HG03095 (cell line): ENCODE measurements around the gene CYTH1.

Experiments
- ATAC-seq: cut with Tn5 transposase; IDR thresholded peaks from one replicate; pipeline ENCODE4 v1.9.1; 2021; ENCODE audit warnings: moderate library complexity; ENCODE audit not compliant: unreplicated experiment

Gene CYTH1

DNA sequence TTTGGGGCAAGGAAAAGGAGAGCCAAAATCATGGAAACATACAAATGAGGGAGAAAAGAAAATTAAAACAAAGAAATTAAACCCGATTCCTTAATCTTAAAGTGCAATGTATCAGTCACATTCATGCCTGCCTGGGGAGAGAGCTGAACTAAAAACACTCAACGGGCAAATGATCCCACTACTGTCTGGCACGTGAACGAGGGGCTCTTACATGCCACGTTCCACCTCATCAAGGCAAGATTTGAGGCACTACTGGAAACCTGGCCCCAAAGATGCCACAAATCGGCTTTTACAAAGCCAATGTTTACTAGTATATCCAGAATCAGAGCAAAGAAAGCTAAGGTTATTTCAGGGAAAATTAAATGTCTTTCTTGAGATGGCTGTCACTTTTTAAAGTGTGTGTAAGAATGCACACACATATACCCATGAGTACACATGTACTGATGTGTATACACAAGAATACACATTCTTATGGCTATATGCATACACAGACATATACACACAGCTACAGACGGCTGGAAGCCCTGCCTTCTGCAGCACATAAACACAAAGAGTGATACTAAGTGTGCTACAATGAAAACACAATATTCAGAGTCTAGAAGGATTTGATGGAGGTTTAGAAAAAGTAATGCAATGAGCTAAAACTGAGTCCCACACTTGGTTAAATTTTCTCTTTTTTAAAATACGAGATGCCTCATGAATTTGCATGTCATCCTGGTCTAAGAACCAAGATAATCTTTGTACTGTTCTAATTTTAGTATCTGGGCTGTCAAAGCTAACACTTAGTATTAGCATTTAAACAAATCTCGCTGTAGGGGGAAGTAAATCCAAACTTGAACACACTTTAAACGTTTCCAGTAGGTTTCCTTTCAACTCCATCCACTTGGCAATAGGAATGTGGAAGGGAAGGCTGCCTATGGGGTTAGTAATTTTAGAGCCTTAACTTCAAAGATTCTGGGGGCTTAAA is 85.8 kb downstream of the CYTH1 start:
- no peak for ATAC-seq

DNA sequence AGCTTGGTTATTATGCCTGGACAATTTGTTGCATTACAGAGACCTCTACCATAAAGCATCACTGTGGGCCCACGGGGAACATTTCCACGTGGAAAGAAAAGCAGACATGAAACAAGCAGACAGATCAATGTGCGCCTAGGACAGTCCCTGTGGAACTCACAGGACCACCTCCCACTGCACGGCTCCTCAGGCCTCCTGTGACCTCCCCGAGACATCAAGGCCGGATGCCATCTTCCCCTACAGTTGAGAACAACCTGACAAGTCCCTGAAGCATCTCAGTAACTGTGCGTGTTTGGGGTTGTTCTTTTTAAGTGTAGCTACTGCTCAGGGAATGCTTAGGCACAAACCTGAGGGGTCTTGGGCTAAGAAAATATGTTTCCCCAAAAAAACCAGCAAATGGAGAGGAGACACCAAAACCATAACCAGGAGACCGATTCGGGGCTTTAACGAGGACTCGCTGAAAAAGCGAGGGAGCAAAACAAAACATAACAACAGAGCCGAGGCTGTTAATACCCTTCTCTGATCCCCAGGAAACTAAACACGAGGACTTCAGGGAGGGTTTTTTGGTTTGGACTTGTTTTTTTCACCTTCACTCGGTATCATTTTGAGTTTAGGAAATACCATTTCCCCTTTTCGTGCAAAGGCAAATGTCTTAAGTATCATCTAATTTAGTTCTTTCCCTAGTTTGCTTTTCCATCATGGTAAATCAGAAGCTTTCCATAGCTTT is 87.1 kb downstream of the CYTH1 start:
- no peak for ATAC-seq

DNA sequence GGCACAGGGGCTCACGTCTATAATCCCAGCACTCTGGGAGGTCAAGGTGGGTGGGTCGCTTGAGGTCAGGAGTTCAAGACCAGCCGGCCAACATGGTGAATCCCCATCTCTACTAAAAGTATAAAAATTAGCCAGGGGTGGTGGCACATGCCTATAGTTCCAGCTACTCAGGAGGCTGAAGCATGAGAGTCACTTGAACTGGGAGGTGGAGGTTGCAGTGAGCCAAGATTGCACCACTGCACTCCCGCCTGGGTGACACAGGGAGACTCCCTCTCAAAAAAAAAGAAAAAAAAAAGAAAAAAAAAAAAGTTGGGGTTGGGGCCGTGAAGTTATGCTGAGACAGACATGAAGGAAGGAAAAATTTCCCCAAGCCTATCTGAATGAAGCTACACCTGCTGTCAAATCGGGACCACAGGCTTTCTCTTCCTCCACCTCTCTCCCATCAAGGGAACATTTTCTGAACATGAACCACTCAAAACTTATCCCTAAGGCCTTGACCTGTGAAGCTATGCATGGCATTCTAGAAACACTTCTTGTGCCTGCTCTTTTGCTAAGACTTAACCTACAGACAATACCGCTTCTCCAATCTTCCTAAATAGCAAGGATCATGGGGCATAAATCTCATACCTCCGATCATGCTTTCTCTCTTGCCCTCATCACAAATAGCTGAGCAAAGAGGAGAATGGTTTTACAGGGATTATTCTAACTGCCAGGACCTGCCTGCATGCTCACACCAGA is 88.6 kb downstream of the CYTH1 start:
- ATAC-seq, result no peak

DNA sequence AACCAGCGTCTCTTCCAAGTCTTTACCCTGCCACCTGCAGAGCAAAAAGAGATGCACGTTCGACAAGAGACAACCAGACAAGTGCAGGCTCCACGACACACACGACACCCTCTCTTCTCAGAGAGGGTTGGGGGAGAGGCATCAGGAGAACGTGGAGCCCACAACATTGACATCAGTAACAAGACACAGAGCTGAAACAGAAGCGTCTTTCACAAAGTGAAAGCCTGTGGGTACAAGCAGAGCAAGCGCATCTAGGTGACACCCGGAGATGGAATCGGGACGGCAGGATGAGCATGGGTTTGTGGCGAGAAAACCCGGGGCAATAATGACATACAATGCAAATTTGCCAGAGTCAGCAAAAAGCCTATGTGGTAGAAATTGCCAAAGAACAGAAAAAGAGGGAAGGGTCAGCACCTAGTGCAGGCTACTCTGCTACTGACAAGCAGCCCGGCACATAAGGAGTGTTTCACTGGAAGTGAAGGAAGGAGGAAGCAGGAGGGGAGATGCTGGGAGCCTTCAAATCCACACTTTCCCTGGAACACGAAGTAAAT is 89.5 kb downstream of the CYTH1 start:
- no peak for ATAC-seq

DNA sequence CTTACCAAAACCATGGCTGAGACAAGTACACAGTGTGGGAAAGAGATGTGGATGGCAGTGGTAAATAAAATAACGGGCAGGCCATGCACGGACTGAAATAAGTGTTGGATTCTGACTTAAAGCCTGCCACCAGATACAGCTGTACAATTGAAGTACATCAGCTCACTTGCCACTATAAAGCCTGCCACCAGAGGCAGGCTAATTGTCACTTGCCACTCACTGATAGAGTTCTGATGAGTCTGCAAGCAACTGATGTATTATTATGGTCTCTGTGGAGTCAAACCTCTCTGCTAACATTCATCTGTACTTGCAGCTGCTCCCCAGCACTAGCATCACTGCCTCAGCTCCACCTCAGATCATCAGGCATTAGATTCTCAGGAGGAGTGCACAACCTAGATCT is 93.0 kb downstream of the CYTH1 start:
- no peak for ATAC-seq

DNA sequence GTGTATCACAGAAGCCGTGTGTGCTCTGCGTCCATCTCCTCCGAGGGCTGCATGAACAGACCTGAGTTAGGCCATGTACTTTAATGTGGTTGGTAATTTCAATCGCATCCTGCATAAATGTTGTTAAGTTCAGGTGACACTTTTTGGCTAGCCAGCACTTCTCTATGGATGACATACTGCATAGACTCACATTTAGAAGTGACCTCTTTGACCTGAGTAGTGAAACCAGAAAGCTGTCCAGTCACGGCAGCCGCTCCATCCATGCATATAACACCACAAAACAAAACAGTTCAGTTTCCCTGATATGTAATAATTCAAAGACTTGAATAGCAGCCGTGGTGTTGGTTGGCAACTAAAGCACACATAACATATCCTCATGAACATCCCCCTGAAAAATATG is 94.1 kb downstream of the CYTH1 start:
- no peak for ATAC-seq

DNA sequence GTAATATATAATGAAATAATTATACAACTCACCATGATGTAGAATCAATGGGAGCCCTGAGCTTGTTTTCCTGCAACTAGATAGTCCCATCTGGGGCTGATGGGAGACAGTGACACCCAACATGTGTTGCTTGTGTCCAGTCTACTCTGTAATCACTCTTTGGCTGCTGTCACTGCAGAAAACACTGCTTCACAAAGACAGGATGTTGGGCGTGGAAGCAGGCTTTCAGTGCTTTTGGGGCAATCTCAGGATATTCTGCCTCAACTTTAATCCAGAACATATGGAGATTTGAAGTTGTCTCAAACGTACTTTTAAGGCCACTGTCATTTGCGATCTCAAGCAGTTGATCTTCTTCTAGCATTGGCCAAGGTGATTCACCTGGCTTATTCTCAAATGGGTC is 94.9 kb downstream of the CYTH1 start:
- ATAC-seq, result no peak

DNA sequence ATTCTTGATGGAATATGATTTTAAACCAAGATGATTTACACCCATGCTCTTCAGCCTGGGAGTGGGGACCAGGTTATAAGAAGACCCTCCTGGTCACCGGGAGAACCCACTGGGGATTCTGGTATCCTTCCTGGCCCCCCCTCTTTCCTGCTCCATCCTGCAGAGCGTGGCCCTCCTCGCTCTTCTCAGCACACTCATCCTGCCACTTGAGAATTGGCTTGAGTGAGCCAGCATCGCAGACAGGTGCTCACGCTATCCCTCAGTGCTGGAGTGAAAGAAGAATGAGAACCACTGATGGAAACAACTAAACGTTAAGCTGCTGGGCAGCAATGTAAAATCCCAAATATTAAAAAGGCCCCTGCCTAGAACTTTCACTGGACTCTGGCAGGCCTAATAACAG is 98.0 kb downstream of the CYTH1 start:
- ATAC-seq, result no peak

DNA sequence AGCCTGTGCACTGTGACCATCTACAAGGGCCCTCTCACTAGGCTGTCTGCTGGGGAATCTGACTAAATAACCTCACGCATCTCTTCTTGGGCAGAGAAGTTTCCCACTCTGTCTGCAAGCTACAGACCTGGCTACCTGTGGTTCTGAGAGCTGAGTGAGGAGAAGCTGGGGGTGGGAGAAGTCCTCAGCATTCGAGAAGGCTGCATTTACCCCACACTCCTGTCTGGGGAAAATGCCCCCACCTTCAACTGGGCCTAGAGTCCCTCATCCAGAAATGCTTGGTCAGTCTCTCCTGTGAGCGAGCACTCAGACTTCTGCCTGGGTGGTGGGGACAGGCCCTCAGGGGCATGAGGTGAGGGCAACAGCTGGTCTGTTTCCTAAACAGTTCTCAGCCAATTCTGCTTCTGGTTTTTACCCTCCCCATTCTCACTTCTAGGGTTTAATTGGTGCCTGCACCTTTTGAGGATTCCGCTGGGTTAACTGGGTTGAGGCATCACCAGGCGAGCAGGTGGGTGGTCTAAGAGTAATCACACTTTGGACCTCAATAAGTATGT is 98.6 kb downstream of the CYTH1 start:
- no peak for ATAC-seq

DNA sequence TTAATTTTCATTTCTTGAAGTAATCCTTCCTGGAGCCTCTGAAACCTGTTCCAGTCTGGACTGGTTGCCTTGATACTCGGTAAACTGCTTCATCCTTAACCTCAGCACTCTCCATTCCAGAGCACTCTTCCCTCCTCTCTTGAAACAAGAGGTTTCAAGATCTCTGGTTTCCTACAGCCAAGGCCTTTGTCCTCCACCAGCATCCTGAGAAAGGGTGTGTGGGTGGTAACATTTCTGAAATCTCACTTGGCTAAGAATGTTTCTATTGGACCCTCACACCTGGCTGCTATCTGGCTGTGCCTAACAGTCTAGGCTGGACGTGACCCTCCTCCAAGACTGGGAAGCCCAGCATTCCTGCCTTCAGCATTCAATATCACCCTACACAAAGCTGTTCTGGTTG is 99.7 kb downstream of the CYTH1 start:
- no peak for ATAC-seq

DNA sequence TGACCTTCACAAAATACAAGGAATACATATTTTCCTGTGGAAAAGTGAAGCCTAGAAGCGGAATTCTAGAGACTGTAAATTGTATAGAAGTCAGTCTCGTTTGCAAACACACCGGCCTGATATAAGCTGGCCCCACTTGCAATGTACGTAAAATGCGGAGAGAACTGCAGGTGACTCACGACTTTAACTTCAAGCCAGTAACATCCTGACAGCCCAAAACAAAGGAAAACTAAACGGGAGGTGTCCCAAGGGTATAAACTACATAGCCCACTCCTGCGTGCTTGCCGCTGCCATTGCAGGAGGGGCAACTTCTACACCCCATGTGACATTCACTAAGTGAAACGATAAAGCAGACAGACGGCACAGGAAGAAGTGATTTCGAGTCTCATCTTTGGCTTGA is 101.6 kb downstream of the CYTH1 start:
- ATAC-seq, result no peak

DNA sequence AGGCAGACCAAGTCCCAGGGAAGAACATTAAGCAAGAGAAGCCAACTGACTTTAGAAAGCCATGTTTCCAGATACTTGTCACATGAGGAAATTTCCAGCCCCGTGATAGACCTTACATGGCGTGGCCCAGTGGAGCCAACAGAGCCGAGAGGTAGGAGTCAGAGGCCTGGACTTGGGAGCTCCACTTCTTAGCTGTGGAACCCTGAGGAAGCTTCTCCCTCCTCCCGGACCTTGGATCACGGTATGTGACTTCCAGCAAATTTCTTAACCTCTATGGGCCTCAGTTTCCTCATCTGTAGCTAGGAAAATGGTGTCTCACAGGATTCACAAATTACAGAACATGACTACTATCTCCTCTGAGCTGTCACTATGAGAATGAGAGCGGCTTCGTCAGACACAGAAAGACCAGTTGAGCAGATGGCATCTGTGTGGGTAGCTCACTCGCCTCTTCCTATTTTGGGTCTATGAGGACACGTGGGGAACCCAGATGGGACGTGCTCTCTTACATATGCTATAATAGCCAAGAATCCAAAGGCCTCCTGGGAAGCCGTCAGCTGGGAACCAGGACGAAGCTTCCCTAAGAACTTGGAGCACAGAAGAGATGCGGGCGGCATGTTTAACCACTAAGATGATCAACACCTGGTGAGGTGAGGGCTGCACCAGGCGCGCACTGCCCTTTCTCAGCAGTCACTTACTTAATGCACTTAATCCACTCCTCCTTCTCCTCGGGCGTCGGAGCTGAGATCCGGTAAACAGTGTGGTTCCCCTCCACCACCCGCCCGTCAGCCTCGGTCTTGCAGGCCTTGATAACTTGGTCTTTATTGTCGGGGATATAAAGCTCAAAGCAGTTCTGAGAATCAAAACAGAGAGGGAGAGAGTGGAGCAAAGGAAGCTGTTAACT is 102.3 kb downstream of the CYTH1 start:
- no peak for ATAC-seq

DNA sequence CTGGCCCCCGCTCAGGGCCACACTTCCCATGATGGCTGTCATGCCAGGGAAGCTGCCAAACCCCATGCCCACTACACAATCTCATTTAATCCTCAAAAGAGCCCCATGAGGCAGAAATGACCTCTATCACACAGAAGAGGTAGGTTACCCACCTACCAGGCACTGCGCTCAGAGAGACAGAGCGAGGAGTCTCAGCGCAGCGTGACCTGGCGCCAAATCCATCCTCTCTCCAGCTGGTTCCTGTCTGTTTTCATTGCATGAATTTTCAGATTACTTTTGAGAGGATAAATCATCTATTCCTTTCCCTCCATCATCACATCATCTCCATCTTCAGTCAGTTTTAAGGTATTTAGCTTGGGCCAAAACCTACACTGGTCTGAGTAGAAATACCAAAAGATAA is 103.4 kb downstream of the CYTH1 start:
- ATAC-seq, result no peak

DNA sequence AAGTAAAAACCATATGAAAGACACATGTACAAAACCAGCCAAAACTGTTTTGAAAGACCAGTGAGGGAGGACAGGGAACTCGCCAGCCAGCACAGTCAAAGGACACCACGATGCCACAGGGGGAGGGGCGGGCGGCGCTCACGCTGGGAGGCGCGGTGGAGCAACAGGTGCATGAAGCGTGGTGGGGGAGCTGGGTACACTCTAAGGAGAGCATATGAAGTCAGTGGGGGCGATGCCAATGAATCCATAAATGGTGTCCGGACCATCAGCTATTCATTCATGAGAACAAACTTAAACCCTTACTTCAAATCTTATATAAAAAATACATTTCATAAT is 103.9 kb downstream of the CYTH1 start:
- ATAC-seq, result no peak

DNA sequence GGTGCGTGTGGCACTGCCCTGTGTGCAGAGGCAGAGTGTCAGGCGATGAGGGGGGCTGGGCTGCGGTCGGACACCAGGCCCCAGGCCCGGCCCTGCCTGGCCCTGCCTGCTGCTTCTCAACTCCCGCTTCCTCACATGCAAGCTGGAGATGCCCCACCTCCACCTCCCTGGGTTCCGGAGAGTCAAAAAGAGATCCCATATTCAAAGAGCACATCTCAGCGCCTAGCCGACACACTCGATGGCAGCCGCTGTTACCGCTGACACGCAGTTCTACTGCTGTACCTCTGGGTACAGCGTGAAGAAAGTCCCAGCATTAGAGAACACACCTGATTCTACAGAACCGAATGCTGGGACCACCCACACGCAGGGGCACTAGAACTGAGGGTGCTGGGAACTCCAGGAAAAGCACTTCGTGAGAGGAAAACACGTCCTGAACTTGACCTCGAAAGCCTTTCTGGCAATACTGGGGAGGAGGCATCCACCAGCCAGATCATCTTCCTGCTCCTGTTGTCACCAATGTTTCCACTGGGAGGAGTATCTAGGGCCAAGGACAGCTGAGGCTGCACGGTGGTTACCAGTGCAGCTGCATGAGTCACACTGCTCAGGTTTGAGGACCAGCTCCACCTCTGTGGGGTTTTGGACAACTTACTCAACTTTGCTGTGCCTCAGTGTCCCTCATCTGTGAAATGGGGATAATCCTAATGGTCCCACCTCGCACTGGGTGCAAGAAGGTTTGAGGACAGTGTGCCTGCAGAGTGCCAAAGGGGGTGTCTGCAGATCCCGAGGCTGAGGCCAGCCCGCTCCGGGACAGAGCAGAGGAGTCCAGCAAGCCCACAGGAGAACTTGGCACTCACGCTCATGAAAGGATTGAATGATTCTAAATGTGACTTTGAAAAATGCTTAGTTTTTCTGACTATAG is 104.5 kb downstream of the CYTH1 start:
- no peak for ATAC-seq

DNA sequence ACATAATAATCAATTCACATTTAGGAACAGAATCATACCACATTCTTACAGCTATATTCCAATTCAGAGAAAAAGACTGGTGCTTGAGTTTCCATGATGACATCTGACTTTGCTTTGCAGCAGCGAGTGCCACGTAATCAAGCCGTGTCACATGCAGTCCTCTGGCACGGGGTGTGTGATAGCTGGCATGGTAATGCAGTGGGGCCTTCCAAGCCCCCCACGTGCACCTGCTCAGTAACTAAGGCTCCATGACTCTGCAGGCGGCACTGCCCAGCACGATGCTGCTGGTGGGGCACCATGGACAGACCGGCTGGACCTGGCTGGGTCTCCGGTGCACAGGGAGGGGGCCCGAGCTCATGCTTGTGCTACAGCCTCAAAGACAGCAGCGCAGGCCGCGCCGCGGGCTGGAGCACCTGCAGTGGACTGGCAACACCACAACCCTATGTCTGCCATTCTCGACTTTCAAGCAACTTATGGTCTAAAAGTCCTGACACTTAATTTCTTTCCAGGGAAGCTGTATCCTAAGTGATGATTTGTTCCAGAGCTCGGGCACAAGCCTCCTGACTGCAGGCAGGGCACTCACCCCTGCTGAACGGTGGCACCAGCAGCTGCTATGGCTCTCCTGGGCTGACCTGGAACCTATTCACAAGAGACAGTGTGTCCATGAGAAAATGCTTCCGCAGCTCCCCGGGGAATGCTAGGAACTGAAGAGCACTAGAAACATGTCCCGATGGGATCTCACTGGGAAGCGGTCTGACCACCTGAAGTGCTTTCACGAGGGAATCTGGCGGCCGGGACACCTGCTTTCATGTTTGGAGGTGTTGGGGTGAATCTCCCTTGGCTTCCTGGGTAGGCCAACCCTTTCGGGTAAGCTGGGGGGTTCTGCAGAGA is 105.4 kb downstream of the CYTH1 start:
- ATAC-seq, result no peak

DNA sequence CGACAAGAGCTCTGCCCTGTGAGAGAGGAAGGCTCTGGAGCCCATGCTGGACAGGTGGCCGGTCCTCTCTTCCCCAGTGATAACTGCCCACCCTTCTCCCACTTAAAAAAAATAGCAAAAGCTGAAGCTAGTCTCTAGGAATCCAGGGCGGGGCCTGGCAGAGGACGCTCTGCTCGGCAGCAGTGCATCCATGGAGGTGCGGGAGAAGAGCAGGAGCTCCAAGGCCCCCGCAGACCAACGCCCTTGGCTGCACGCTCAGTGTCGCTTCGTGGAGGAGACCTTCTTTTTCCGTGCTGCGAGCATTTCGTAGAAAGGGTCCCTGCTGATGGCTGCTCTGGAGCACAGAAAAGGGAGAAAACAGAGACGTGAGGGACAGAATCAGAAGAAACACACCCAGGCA is 106.2 kb downstream of the CYTH1 start:
- no peak for ATAC-seq

DNA sequence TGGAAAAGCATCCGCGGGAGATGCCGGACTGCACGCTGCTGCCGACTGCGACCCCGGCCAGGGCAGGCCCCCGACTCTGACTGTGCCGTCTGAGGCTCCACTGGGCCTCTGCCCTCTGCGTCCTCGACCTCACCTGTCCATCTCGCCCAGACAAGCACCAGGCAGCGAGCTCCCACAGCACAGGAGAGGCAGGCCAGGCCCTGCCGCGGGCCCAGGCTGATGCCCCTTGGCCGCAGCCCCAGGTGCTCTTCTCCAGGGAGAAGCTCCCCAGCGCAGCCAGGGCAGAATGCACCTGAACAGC is 106.8 kb downstream of the CYTH1 start:
- ATAC-seq, result no peak
